HepG2 (cell line): ENCODE measurements around the gene MST1. TPM values are rescaled to one million over a fixed set of nuclear protein-coding genes. Genes with fewer than 3 reads are reported as not detected.

ENCODE experiments used
- ATAC-seq: fragments of 200-7000 bp; cut with Tn5 transposase; 3 replicates; pipeline ENCODE4 v1.9.1; 2020; ENCODE audit warnings: mild to moderate bottlenecking, moderate library complexity
- BruUV-seq: library from RNA; stranded (reverse); fragments of 400-500 nt; replicated peaks from 2 replicates; lab custom pipeline; 2021; lab: Mats Ljungman, UMichigan
- CTCF ChIA-PET: fragments of 300-600 bp; formaldehyde crosslinking; extraction: SDS; loops from one replicate; lab custom pipeline; 2021; ENCODE audit warnings: low total read pairs, inconsistent platforms, low intra/inter-chr PET ratio; lab: Yijun Ruan, JAX
- POLR2A ChIA-PET: fragments of 350-600 bp; sonication (Branson Sonifier 250); formaldehyde crosslinking; loops from one replicate; lab custom pipeline; 2020; ENCODE audit warnings: antibody characterized with exemption, inconsistent platforms; lab: Yijun Ruan, JAX
- DNase-seq: peaks from one replicate; pipeline ENCODE4 v3.0.0-alpha.2; 2015; ENCODE audit warnings: low spot score
- FAIRE-seq: peaks from 3 replicates; lab custom pipeline; 2011; peaks lifted over from hg19 to GRCh38; lab: Jason Lieb, UNC
- H2AFZ ChIP-seq: one replicate; pipeline ENCODE4 v1.6.1; 2011; ENCODE audit warnings: low read length, inconsistent platforms
- H3K27ac ChIP-seq: fragments of 300-600 bp; 3 replicates; pipeline ENCODE4 v1.8.0; 2011; ENCODE audit warnings: mixed run types, mild to moderate bottlenecking, mixed read lengths, low read length, inconsistent platforms; ENCODE audit not compliant: insufficient read depth; ENCODE audit errors: extremely low read length
- H3K27me3 ChIP-seq, 2 experiments: fragments of 200-600 bp in 1 of 2; 2 replicates in 1 of 2; 3 replicates in 1 of 2; pipeline versions ENCODE4 v1.6.0 to v1.8.0; 2011; ENCODE audit warnings: low read length in 2 of 2, mild to moderate bottlenecking in 2 of 2, moderate library complexity in 2 of 2, inconsistent platforms in 1 of 2; ENCODE audit not compliant: insufficient read depth in 2 of 2, control insufficient read depth in 1 of 2
- H3K36me3 ChIP-seq, 2 experiments: fragments of 200-600 bp in 1 of 2; replicated peaks in 1 of 2; 2 replicates in 1 of 2; 3 replicates in 1 of 2; pipeline versions ENCODE4 v1.5.1 to v1.8.0; 2011; ENCODE audit warnings: low read length in 2 of 2, inconsistent platforms in 1 of 2; ENCODE audit not compliant: insufficient read depth in 2 of 2, control insufficient read depth in 1 of 2
- H3K4me1 ChIP-seq: 2 replicates; pipeline ENCODE4 v1.5.1; 2012; ENCODE audit warnings: low read length, inconsistent platforms; ENCODE audit not compliant: insufficient read depth
- H3K4me2 ChIP-seq: 2 replicates; pipeline ENCODE4 v1.6.0; 2011; ENCODE audit warnings: low read depth, low read length, inconsistent platforms
- H3K4me3 ChIP-seq, 3 experiments: fragments of 200-600 bp in 1 of 3; sonication (generic), shearing (Covaris generic) in 1 of 3; replicated peaks in 1 of 3; 2 replicates each; pipeline ENCODE4 v1.5.1; 2011 to 2016; ENCODE audit warnings: low read length in 3 of 3, inconsistent platforms in 2 of 3, low read depth in 2 of 3, mild to moderate bottlenecking in 2 of 3, control low read depth in 1 of 3, mixed read lengths in 1 of 3; ENCODE audit not compliant: insufficient read depth in 1 of 3
- H3K79me2 ChIP-seq: one replicate; pipeline ENCODE4 v1.6.1; 2011; ENCODE audit warnings: low read length, inconsistent platforms; ENCODE audit not compliant: insufficient read depth
- H3K9ac ChIP-seq: 2 replicates; pipeline ENCODE4 v1.6.0; 2011; ENCODE audit warnings: mild to moderate bottlenecking, low read depth, low read length, inconsistent platforms; ENCODE audit not compliant: insufficient read depth
- H3K9me3 ChIP-seq: 2 replicates; pipeline ENCODE4 v1.5.1; 2012; ENCODE audit warnings: mild to moderate bottlenecking, low read length
- H4K20me1 ChIP-seq: 2 replicates; pipeline ENCODE4 v1.6.0; 2011; ENCODE audit warnings: inconsistent platforms, mild to moderate bottlenecking, low read length, moderate library complexity; ENCODE audit not compliant: insufficient read depth
- ARNTL ChIP-seq: sonication (generic); formaldehyde crosslinking; IDR thresholded peaks from 2 replicates; pipeline ENCODE4 v1.4.0; 2020; ENCODE audit warnings: mild to moderate bottlenecking, missing genetic modification reagents
- CBX1 ChIP-seq: IDR thresholded peaks from one replicate; pipeline ENCODE4 v1.6.1; 2016; ENCODE audit warnings: antibody characterized with exemption, low read depth
- CEBPB ChIP-seq: IDR thresholded peaks from 2 replicates; pipeline ENCODE4 v1.6.1; 2011; ENCODE audit warnings: low read depth, low read length, improper control_type of control experiment, borderline replicate concordance
- DBP ChIP-seq: sonication (generic); formaldehyde crosslinking; IDR thresholded peaks from 2 replicates; pipeline ENCODE4 v1.4.0; 2020; ENCODE audit warnings: missing genetic modification reagents; ENCODE audit errors: not compliant biosample characterization
- ETV6 ChIP-seq: sonication (generic); formaldehyde crosslinking; conservative IDR thresholded peaks from 2 replicates; pipeline ENCODE4 v1.4.0; 2020; ENCODE audit warnings: missing genetic modification reagents
- HHEX ChIP-seq: IDR thresholded peaks from 2 replicates; pipeline ENCODE4 v1.6.1; 2016; ENCODE audit warnings: control low read depth
- HNRNPL ChIP-seq: fragments of 200-400 bp; formaldehyde crosslinking; IDR thresholded peaks from 2 replicates; pipeline ENCODE4 v1.6.1; 2017; ENCODE audit warnings: mild to moderate bottlenecking, low read depth, low read length
- SNAI1 ChIP-seq: sonication (generic); formaldehyde crosslinking; IDR thresholded peaks from 2 replicates; pipeline ENCODE4 v1.5.0; 2020; ENCODE audit warnings: mild to moderate bottlenecking, missing genetic modification reagents, borderline replicate concordance
- ZNF160 ChIP-seq: sonication (generic); formaldehyde crosslinking; IDR thresholded peaks from 2 replicates; pipeline ENCODE4 v1.8.0; 2022; ENCODE audit warnings: mild to moderate bottlenecking, inconsistent platforms, missing genetic modification reagents
- ZNF709 ChIP-seq: sonication (generic); formaldehyde crosslinking; IDR thresholded peaks from 2 replicates; pipeline ENCODE4 v1.5.0; 2020; ENCODE audit warnings: mild to moderate bottlenecking, missing genetic modification reagents
- ZNF782 ChIP-seq: sonication (generic); formaldehyde crosslinking; IDR thresholded peaks from 2 replicates; pipeline ENCODE4 v1.4.0; 2020; ENCODE audit warnings: missing genetic modification reagents, mild to moderate bottlenecking, borderline replicate concordance
- WGBS: methylation state at CpG from one replicate; pipeline ENCODE4 v1.1.6; 2017; ENCODE audit warnings: low lambda C conversion rate; 5-methylcytosine and 5-hydroxymethylcytosine counted together
- in situ Hi-C: cut with HindIII; loops from 2 replicates; pipeline ENCODE4 v1.10.0; 2017; ENCODE audit warnings: low pct_unique_long_range_greater_than_20kb; ENCODE audit not compliant: extremely low pct_ligation_motif_present
- intact Hi-C: fragments of 100-400 bp; cut with micrococcal nuclease; formaldehyde crosslinking; loops from one replicate; pipeline ENCODE4 v1.10.0; 2022; ENCODE audit not compliant: unreplicated experiment
- polyA plus RNA-seq, 8 experiments: library from polyadenylated mRNA; depleted of rRNA in 3 of 8; stranded (reverse) in 7 of 8; unstranded in 1 of 8; fragments of >200 nt; fragmentation: Illumina TruSeq in 4 of 8; extraction: Trizol in 4 of 8; gene quantifications; 2 replicates each; pipeline versions ENCODE4 v1.2.1 to v1.2.3, GENCODE V29; 2011 to 2016; ENCODE audit warnings: low read depth in 4 of 8, missing spikeins in 1 of 8, mixed read lengths in 1 of 8; ENCODE audit not compliant: insufficient read depth in 1 of 8
- total RNA-seq, 5 experiments: library from RNA; depleted of rRNA; stranded (reverse); fragments of >200 nt; fragmentation: Illumina TruSeq; extraction: Trizol; gene quantifications; 2 replicates each; pipeline ENCODE4 v1.2.3, GENCODE V29; 2016; ENCODE audit warnings: low read depth in 1 of 5
- TF ChIP-seq, protein P1 (sequence below), 2 experiments: sonication (generic) in 1 of 2; formaldehyde crosslinking in 1 of 2; IDR thresholded peaks; 2 replicates each; pipeline versions ENCODE4 v1.5.1 to v1.6.1; 2011 to 2020; ENCODE audit warnings: borderline replicate concordance in 1 of 2, low read depth in 1 of 2, low read length in 1 of 2, mild to moderate bottlenecking in 1 of 2, missing genetic modification reagents in 1 of 2, moderate library complexity in 1 of 2
- TF ChIP-seq, protein P2 (sequence below): sonication (generic); formaldehyde crosslinking; IDR thresholded peaks from 2 replicates; pipeline ENCODE4 v1.9.0; 2021; ENCODE audit warnings: mild to moderate bottlenecking, missing genetic modification reagents
- TF ChIP-seq, protein P3 (sequence below): sonication (generic); formaldehyde crosslinking; IDR thresholded peaks from 2 replicates; pipeline ENCODE4 v1.4.0; 2020; ENCODE audit warnings: missing genetic modification reagents

The MST1 gene
- total and polyA plus RNA-seq, 2 of the 13 experiments (the other 11 are each of a cell fraction or from before 2014, with no cell fraction given): 189 to 452 TPM

GRCh38 chr3:49644684-49645083 is 44.6 kb downstream of the MST1 start:
- Histone ChIP-seq H3K4me2 (no peak overlapping the region), H3K36me3 (no peaks in the 10 kb centered on the region; a peak in 2 of 5 replicates), H3K27ac (no peak overlapping the region), H2AFZ (no peak overlapping the region), H3K9me3 (no peaks in the 10 kb centered on the region), H3K4me1 (peaks cover 26% of the 10 kb centered on the region), H3K79me2 (no peaks in the 10 kb centered on the region), H3K27me3 (no peaks in the 10 kb centered on the region), H3K4me3 (no peak overlapping the region), H4K20me1 (no peaks in the 10 kb centered on the region), H3K9ac (no peak overlapping the region)
- intact Hi-C loops: no loop called here
- ChIA-PET CTCF (no interaction called here), POLR2A (no interaction called here)
- DNase-seq: no peak
- no peak for ATAC-seq
- FAIRE-seq: no peak
- in situ Hi-C loops: no loop called here
- no TSS peak for BruUV-seq
- 93% methylated on average over 6 of the region's 8 CpGs for WGBS
- TF ChIP-seq, protein P1, sequence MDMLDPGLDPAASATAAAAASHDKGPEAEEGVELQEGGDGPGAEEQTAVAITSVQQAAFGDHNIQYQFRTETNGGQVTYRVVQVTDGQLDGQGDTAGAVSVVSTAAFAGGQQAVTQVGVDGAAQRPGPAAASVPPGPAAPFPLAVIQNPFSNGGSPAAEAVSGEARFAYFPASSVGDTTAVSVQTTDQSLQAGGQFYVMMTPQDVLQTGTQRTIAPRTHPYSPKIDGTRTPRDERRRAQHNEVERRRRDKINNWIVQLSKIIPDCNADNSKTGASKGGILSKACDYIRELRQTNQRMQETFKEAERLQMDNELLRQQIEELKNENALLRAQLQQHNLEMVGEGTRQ (IDR thresholded peaks at IDR 0.05; ENCODE audit: low read depth, low read length): no peak
- TF ChIP-seq, protein P1 (CRISPR knock-in tag; IDR thresholded peaks at IDR 0.05; ENCODE audit: borderline replicate concordance): no peak
- TF ChIP-seq ZNF160 (CRISPR knock-in tag) (no peak), ZNF782 (no peak), HHEX (no peak), ETV6 (no peak), ZNF709 (CRISPR knock-in tag) (no peak), CBX1 (no peak), SNAI1 (CRISPR knock-in tag) (no peak), ARNTL (no peak), DBP (CRISPR knock-in tag) (no peak), HNRNPL (no peak), CEBPB (no peak)
- TF ChIP-seq, protein P2, sequence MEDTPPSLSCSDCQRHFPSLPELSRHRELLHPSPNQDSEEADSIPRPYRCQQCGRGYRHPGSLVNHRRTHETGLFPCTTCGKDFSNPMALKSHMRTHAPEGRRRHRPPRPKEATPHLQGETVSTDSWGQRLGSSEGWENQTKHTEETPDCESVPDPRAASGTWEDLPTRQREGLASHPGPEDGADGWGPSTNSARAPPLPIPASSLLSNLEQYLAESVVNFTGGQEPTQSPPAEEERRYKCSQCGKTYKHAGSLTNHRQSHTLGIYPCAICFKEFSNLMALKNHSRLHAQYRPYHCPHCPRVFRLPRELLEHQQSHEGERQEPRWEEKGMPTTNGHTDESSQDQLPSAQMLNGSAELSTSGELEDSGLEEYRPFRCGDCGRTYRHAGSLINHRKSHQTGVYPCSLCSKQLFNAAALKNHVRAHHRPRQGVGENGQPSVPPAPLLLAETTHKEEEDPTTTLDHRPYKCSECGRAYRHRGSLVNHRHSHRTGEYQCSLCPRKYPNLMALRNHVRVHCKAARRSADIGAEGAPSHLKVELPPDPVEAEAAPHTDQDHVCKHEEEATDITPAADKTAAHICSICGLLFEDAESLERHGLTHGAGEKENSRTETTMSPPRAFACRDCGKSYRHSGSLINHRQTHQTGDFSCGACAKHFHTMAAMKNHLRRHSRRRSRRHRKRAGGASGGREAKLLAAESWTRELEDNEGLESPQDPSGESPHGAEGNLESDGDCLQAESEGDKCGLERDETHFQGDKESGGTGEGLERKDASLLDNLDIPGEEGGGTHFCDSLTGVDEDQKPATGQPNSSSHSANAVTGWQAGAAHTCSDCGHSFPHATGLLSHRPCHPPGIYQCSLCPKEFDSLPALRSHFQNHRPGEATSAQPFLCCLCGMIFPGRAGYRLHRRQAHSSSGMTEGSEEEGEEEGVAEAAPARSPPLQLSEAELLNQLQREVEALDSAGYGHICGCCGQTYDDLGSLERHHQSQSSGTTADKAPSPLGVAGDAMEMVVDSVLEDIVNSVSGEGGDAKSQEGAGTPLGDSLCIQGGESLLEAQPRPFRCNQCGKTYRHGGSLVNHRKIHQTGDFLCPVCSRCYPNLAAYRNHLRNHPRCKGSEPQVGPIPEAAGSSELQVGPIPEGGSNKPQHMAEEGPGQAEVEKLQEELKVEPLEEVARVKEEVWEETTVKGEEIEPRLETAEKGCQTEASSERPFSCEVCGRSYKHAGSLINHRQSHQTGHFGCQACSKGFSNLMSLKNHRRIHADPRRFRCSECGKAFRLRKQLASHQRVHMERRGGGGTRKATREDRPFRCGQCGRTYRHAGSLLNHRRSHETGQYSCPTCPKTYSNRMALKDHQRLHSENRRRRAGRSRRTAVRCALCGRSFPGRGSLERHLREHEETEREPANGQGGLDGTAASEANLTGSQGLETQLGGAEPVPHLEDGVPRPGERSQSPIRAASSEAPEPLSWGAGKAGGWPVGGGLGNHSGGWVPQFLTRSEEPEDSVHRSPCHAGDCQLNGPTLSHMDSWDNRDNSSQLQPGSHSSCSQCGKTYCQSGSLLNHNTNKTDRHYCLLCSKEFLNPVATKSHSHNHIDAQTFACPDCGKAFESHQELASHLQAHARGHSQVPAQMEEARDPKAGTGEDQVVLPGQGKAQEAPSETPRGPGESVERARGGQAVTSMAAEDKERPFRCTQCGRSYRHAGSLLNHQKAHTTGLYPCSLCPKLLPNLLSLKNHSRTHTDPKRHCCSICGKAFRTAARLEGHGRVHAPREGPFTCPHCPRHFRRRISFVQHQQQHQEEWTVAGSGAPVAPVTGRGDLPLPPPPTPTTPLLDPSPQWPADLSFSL: no peak
- TF ChIP-seq, protein P3, sequence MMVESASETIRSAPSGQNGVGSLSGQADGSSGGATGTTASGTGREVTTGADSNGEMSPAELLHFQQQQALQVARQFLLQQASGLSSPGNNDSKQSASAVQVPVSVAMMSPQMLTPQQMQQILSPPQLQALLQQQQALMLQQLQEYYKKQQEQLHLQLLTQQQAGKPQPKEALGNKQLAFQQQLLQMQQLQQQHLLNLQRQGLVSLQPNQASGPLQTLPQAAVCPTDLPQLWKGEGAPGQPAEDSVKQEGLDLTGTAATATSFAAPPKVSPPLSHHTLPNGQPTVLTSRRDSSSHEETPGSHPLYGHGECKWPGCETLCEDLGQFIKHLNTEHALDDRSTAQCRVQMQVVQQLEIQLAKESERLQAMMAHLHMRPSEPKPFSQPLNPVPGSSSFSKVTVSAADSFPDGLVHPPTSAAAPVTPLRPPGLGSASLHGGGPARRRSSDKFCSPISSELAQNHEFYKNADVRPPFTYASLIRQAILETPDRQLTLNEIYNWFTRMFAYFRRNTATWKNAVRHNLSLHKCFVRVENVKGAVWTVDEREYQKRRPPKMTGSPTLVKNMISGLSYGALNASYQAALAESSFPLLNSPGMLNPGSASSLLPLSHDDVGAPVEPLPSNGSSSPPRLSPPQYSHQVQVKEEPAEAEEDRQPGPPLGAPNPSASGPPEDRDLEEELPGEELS (CRISPR knock-in tag): no peak
